GM21515 (cell line): ENCODE data around the gene ANGPTL8.
A peak's percentile ranks its signal among the peaks of the same experiment; 100 is the strongest.

Experiments
- ATAC-seq: cut with Tn5 transposase; IDR thresholded peaks from one replicate; pipeline ENCODE4 v1.9.1; 2021; ENCODE audit not compliant: unreplicated experiment

The ANGPTL8 gene

GRCh38 chr19:11239377-11240000 lies at the start of gene ANGPTL8:
Gene ANGPTL8 (plus strand): TSS chr19:11239619. CDS start chr19:11239638, 19 bp downstream.
- ATAC-seq, result no peak

GRCh38 chr19:11190501-11190900 lies 48.9 kb upstream of the ANGPTL8 start:
- ATAC-seq, result no peak

GRCh38 chr19:11191273-11191755 lies 48.1 kb upstream of the ANGPTL8 start:
- ATAC-seq, result no peak

GRCh38 chr19:11191934-11192333 lies 47.5 kb upstream of the ANGPTL8 start:
- ATAC-seq, result no peak

GRCh38 chr19:11192957-11193939 lies 46.2 kb upstream of the ANGPTL8 start:
- no peak for ATAC-seq

GRCh38 chr19:11194173-11194572 lies 45.2 kb upstream of the ANGPTL8 start:
- ATAC-seq, result no peak

GRCh38 chr19:11194656-11195558 lies 44.5 kb upstream of the ANGPTL8 start:
- no peak for ATAC-seq

- no peak for ATAC-seq
These were observed 43.7 kb upstream of the ANGPTL8 start for GRCh38 chr19:11195681-11196080.

- no peak for ATAC-seq
These were observed 42.8 kb upstream of the ANGPTL8 start for GRCh38 chr19:11196406-11197287.

GRCh38 chr19:11197291-11198174 lies 41.9 kb upstream of the ANGPTL8 start, which contains the start of gene KANK2:
Gene KANK2 (minus strand): TSS chr19:11197545. CDS start chr19:11194511, 3,034 bp downstream.
- peak; percentile 61 for ATAC-seq

- ATAC-seq, result no peak
These were observed 41.3 kb upstream of the ANGPTL8 start for GRCh38 chr19:11198175-11198534.

- no peak for ATAC-seq
These were observed 40.5 kb upstream of the ANGPTL8 start for GRCh38 chr19:11198769-11199424.

GRCh38 chr19:11199517-11199916 lies 39.9 kb upstream of the ANGPTL8 start:
- no peak for ATAC-seq

- ATAC-seq, result no peak
These were observed 39.3 kb upstream of the ANGPTL8 start for GRCh38 chr19:11200015-11200574.

- no peak for ATAC-seq
These were observed 38.5 kb upstream of the ANGPTL8 start for GRCh38 chr19:11200931-11201330.

GRCh38 chr19:11201791-11202190 lies 37.6 kb upstream of the ANGPTL8 start:
- no peak for ATAC-seq

GRCh38 chr19:11202488-11203193 lies 36.8 kb upstream of the ANGPTL8 start:
- no peak for ATAC-seq
